ENCODE measurements around the gene CHCT1. TPM values are rescaled to one million over a fixed set of nuclear protein-coding genes. Genes with fewer than 3 reads are reported as not detected.
A peak's percentile ranks its signal among the peaks of the same experiment; 100 is the strongest.

CHCT1 gene
- total and polyA plus RNA-seq, 2 of the 8 experiments (the other 6 are each of a cell fraction or from before 2014, with no cell fraction given), result 0.06 TPM; not detected in 1

DNA sequence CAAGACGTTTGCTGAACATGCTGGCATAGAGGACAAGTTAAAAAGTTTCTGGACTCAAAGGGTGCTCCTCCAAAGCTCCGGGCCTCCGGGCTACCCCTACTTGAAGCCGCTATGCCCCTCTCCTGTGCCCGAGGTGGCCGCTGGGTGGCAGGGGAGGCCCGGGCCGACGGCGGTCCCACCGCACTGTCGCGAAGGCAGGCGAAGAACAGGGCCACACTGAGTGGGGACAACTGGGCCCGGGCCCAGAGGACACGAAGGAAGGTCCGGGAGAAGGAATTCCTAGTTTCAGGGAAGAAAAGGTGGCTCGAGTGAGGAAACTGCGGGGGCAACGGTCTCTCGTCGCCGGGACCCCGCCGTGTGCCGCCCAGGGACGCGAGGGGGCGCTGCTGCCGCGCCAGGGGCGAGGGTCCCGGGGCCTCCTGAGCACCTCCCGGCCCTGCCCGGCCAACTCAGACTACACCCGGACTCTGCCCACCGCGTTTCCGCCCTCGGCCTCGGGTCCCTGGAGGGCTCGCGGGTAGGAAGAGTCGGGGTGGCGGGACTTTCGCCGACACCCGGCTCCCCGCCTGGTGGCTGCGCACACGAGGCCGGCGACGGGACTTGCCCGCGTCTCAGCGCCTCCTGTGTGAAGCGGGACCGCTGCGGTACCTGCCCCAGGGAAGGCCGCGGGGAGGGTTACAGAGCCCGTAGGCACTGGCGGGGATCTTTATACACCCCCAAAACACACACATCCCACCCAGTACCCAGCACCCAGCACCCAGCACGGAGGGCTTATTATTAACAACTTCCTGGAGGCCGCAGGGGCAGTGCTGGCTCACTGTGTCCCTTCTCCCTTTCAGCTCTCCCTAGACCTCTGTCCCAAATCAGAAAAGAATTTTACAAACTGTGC, 772 bp upstream of the CHCT1 start (continued):
- TF ChIP-seq ASH2L (IDR thresholded peaks at IDR 0.05; ENCODE audit: low read length) (peak; percentile 89), RXRA (IDR thresholded peaks at IDR 0.05; ENCODE audit: insufficient read depth, low read depth, low read length) (no peak), GTF2F1 (IDR thresholded peaks at IDR 0.05; ENCODE audit: borderline replicate concordance, low read depth, low read length) (no peak), NANOG (IDR thresholded peaks at IDR 0.05; ENCODE audit: insufficient read depth, low read depth, low read length, poor library complexity, severe bottlenecking) (no peak), CHD2 (IDR thresholded peaks at IDR 0.05; ENCODE audit: low read length) (no peak), FOSL1 (IDR thresholded peaks at IDR 0.05; ENCODE audit: insufficient read depth, low read depth, low read length) (no peak), CBX5 (IDR thresholded peaks at IDR 0.05; ENCODE audit: low read depth, low read length) (no peak), SP4 (IDR thresholded peaks at IDR 0.05; ENCODE audit: low read length) (peak; percentile 38; the same call in 1 of the 2 replicates), EP300 (IDR thresholded peaks at IDR 0.05; ENCODE audit: borderline replicate concordance in 1 of 2, low read depth in 2 of 2, low read length in 2 of 2) (no peak), SP1 (IDR thresholded peaks at IDR 0.05; ENCODE audit: low read depth, low read length) (no peak), GABPA (IDR thresholded peaks at IDR 0.05; ENCODE audit: borderline replicate concordance, insufficient read depth, low read length) (peak; percentile 68; the same call in 1 of the 2 replicates), SUZ12 (IDR thresholded peaks at IDR 0.05; ENCODE audit: low read length) (peak; percentile 15; the same call in 1 of the 2 replicates), JUN (IDR thresholded peaks at IDR 0.05; ENCODE audit: low read depth, low read length) (no peak), TBP (IDR thresholded peaks at IDR 0.05; ENCODE audit: low read depth, low read length) (no peak; the same call in 1 of the 2 replicates), CEBPB (IDR thresholded peaks at IDR 0.05; ENCODE audit: low read depth, low read length) (no peak), MAX (IDR thresholded peaks at IDR 0.05) (peak; percentile 75), CBX8 (IDR thresholded peaks at IDR 0.05; ENCODE audit: borderline replicate concordance, low read depth, low read length) (no peak), ZNF274 (IDR thresholded peaks at IDR 0.05; ENCODE audit: borderline replicate concordance, extremely low read depth, low read length) (no peak), POLR2A (IDR thresholded peaks at IDR 0.05; ENCODE audit: control extremely low read depth in 1 of 2, low read depth in 2 of 2, low read length in 2 of 2) (peak in 1 of 2 experiments; percentile 66; a peak in 2 of 3 replicates), HDAC2 (IDR thresholded peaks at IDR 0.05; ENCODE audit: borderline replicate concordance in 1 of 2, low read depth in 2 of 2, low read length in 2 of 2) (0 out of 4 replicates have a peak, but pooled peaks have one; percentile 15 to 24), KDM4A (IDR thresholded peaks at IDR 0.05; ENCODE audit: low read depth, low read length, severe bottlenecking) (peak; percentile 81), SIX5 (IDR thresholded peaks at IDR 0.05; ENCODE audit: low read depth, low read length) (no peak)
- TF ChIP-seq, protein P1, sequence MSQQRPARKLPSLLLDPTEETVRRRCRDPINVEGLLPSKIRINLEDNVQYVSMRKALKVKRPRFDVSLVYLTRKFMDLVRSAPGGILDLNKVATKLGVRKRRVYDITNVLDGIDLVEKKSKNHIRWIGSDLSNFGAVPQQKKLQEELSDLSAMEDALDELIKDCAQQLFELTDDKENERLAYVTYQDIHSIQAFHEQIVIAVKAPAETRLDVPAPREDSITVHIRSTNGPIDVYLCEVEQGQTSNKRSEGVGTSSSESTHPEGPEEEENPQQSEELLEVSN (IDR thresholded peaks at IDR 0.05), result peak; percentile 95

All from H1 (cell line).